ENCODE data around the gene MYO1F.

The MYO1F gene

DNA sequence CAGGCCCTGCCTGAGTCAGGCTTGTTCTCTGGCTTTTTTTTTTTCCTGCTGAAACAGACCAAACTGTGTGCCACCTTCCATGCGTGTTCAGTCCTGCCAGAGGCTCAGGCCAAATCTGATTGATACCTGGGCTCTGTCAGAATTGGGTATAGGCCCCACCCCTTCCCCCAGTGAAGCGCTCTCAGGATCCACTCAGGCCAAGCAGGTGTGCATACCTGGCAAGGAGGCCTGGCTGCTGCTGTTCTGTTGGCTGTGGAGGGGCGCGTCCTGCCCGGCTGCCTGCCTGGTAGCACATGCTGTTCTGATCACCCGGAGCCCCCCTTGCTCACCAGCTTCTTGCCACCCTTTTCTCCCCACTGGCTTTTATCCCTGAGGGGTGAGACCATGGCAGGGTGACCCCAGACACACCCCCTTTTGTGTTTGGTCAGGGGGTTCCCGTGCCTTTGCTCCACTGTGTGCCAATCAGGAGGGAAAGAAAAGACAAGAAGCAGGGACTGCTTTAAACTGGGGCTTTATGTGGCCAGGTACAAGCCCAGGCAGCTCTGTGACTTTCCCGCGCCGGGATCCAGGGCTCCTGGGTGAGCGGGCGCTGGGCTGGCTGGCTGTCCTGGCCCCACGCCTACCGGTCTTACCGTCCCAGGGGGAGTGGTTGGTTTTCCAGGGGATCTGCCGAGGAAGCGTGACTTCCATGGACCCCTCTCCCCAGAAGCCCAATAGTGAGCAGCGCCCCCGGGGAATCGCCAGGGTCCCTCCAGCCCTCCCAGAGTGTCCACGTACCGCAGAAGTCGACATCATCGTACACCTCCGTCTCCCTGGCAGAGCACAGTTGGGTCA, 87.5 kb downstream of the MYO1F start:
- no peak for DNase-seq

DNA sequence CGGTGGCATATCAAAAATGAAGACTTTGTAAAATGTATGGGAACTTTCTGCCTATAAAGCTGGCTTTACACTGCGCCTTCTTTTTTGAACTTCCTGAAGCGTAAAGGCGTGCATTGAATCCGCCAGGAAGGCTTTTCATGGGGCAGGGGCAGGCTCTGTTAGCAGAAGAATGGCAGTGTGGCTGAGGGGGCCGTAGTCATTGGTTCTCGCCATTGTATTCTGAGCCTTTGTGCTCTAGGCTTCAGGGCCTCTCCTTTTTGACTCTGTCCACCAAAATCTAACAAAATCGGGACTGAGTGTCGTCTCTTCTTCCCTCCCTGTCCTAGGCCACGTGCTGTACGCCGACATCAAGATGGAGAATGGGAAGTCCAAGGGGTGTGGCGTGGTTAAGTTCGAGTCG, 88.9 kb downstream of the MYO1F start:
- DNase-seq: no peak

DNA sequence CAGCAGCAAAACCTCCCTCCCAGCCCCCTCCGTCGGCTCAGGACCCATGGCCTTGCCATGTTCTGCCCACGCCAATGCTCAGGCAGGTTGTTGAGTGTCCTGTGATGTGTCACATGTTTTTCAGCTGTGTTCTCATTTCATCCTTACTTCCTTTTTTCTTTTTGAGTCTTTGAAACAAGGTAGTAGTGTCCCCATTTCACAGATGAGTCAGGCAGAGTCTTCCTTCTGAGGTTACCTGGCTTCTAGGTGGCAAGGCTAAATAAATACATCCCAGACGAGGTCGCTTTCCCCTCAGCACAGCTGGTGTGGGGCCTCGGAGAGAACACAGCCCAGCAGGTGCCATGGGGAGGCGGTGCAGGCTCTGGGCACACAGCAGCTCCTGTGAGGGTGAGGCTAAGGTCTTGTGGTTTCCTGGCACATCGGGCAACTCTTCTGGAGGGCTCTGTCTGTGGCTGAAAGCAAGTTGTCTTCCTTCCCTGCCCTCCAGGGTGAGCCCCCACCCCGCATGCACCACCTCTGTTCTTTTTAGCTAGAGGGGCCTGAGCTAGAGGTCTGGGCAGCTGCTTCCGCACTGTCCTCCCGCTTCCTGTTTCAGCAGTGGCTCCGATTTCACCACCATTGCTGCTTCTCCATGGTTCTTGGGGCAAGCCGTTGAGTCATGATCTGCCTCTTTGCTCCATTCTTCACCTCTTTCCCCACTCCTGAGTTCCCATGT, 89.9 kb downstream of the MYO1F start:
- no peak for DNase-seq

DNA sequence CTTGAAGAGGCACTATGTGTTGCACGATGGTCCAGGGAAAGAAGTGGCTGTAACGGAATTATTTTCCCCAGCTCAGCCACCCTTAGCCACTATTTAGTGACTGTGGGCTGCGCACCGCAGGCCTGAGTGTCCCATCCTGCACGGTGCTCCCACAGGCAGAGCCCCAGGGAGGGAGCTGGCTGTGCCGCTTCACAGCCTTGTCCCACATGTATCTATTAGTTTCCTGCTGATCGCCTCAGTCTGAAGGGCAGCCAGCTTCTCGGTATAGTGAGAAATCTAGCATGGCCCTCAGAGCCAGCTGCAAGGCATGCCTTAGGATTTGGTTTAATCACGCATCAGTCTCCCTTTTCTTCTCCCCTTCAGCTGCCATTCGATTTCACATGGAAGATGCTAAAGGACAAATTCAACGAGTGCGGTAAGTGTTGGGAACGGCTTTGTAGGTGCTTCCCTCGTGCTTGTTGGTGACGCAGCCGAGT, 90.5 kb downstream of the MYO1F start:
- no peak for DNase-seq

DNA sequence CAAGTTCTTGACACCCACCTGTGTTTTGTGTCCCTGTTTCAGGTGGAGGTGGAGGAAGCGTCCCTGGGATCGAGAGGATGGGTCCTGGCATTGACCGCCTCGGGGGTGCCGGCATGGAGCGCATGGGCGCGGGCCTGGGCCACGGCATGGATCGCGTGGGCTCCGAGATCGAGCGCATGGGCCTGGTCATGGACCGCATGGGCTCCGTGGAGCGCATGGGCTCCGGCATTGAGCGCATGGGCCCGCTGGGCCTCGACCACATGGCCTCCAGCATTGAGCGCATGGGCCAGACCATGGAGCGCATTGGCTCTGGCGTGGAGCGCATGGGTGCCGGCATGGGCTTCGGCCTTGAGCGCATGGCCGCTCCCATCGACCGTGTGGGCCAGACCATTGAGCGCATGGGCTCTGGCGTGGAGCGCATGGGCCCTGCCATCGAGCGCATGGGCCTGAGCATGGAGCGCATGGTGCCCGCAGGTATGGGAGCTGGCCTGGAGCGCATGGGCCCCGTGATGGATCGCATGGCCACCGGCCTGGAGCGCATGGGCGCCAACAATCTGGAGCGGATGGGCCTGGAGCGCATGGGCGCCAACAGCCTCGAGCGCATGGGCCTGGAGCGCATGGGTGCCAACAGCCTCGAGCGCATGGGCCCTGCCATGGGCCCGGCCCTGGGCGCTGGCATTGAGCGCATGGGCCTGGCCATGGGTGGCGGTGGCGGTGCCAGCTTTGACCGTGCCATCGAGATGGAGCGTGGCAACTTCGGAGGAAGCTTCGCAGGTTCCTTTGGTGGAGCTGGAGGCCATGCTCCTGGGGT, 91.5 kb downstream of the MYO1F start:
- no peak for DNase-seq

DNA sequence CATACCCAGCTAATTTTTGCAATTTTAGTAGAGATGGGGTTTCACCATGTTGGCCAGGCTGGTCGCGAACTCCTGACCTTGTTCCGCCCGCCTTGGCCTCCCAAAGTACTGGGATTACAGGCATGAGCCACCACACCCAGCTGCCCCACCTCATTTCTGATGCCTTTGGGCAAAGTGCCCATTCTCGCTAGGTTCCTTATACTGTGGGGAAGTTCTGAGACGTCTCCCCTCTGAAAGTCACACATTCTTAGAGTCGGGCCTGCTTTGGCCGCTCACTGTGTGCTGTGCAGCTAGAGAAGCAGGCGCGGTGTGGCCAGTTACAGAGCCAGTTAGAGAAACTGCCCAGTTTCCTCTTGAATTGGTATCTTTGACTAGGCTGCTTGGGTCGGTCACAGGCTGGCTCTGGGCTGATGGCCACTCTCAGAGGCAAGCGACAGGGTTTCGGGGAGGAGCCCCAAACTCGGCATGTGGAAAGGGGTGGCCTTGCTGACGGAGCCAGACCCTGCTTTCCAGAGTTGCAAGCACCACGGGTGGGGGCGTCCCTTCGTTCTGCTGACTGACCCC, 92.8 kb downstream of the MYO1F start:
- no peak for DNase-seq

DNA sequence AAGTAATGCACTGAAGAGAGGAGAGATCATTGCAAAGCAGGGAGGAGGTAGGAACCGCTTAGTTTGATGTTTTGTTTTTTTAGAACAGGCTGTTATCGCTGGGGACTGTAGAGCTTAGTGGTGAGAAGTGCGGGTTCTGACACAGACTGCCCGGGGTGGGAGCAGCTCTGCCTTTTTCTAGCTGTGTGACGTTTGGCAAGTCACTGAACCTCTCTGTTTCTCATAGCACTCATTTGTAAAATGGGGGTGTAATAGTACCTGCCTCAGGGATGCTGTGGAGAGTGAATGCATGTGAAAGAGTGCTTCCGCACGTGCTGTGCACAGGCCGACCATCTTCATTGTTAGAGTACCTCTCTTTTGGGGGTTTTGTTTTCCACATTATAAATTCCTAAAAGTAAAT, 94.1 kb downstream of the MYO1F start:
- no peak for DNase-seq

DNA sequence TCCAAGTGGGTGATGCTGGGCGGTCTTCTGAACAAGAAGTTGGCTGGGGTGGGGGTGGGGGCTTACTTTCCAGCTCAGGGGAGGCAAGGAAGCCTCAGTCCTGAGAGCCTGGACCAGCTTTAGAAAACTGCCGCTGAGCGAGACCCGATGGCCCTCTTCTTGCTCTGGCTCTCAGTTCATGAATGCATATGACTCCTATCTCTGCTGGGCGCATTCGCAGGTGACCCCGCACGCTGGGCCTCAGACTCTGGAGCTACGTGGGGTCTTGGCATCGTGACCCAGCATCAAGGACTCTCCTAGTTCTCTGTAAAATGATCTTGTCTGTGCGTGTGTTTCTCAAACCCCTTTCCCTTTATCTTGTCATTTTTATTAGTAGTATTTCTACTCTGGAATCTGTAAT, 94.5 kb downstream of the MYO1F start:
- no peak for DNase-seq

DNA sequence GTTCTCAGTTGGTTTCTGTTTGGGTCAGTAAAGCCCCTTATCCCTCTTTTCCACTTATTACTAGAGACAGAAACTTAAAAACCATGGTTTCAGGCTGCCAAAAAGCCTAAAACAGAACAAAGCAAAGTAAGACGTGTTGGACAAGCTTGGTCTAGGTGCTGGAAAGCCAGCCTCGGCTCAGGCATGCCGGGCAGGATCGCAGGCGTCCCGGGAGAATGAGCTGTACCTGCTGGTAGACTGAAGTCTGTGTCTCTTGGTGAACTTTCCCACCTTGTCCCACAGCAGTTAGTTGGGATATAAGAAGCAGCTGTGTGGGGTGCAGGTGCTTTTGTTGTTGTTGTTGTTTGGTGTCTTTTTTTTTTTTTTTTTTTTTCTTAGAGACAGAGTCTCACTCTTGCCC, 95.6 kb downstream of the MYO1F start:
- DNase-seq: no peak

DNA sequence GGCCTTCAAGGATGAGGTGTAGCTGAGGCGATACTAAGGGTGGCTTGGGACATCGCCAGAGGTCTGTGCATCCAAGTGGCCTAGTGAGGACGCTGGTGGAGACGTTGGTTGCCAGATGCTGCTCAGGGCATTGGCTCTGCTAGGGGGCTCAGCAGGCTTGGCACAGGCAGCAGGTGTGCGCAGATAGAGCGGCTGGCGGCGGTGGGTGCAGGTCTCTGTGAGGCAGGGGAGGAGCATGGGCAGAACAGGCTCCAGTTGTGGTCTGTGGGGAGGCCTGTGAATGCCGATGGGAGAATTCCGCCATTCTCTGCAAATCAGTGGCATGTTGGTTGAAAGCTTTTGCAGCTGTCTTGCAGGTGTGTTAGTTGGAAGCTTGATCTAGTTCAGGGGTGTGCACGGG, 96.0 kb downstream of the MYO1F start:
- DNase-seq: no peak

DNA sequence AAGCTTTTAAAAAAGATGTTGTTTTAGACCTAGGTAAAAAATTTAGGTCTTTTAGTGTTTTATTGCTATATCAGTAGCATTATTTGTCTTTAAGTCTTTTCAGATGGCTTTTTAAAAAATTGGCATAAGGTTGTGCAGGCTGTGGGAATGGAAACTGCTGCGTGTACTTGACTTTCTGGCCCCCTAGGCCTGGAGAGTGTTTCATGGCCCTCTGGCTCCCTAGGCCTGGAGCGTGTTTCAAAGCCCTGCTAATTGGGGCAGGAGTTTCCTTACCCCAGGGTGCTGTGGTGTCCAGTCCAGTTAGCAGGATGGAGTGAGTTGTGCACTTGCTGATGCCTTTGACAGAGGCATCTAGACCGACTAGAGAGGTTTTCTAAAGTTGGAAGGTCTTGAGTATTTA, 98.6 kb downstream of the MYO1F start:
- DNase-seq: no peak

DNA sequence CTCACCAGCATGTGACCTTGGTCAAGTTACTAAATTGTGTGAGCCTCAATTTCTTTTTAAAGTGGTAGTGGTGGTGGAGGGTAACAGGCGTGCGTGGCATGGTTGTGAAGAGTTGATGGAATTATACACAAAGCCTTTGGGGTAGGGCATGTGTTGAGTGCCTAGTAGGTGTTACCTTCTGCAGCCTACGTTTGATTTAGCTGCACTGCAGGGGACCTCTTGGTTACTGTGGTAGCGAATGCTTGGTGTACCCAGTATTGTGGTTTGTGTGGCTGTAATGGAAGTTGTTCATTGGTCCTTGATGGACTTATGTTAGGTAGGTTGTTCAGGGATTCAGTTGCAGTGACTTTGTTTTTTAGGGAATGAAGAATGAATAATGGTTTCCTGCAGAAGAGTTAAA, 99.4 kb downstream of the MYO1F start:
- no peak for DNase-seq

DNA sequence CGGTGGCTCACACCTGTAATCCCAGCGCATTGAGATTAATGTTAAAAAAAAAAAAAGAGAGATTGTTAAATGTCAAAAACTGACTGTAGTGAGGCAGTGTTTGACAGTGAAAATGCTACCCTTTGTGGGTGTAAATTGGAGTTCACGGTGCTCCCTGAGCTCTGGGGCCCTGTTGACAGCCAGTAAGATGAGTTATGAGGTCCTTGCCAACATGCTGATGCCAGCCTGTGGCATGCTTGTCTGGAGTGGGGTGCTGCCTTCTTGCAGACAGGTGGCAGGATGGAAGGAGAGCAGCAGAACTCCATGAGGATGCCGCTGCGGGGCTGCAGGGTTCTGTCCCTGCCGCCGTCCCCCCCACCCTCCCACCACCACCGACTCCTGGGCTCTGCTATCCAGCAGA, 100.7 kb downstream of the MYO1F start:
- DNase-seq: no peak

DNA sequence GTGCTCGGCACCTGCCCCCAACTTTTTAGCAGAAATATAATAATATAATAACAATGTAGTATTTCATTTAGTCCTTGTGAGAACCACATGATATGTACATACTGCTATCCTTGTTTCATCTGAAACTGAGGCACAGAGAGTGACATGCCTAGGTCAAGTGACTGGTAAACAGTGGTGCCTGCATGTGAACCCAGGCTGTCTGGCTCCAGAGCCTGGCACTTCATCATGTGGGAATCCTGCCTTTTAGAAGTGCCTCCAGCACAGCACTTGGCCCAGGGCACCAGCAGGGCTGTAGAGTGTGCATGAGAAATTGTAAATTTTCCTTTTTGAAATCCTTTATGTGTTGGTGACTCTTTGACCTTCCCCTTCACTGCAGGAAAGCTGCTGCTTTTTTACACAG, 102.2 kb downstream of the MYO1F start:
- DNase-seq: no peak

DNA sequence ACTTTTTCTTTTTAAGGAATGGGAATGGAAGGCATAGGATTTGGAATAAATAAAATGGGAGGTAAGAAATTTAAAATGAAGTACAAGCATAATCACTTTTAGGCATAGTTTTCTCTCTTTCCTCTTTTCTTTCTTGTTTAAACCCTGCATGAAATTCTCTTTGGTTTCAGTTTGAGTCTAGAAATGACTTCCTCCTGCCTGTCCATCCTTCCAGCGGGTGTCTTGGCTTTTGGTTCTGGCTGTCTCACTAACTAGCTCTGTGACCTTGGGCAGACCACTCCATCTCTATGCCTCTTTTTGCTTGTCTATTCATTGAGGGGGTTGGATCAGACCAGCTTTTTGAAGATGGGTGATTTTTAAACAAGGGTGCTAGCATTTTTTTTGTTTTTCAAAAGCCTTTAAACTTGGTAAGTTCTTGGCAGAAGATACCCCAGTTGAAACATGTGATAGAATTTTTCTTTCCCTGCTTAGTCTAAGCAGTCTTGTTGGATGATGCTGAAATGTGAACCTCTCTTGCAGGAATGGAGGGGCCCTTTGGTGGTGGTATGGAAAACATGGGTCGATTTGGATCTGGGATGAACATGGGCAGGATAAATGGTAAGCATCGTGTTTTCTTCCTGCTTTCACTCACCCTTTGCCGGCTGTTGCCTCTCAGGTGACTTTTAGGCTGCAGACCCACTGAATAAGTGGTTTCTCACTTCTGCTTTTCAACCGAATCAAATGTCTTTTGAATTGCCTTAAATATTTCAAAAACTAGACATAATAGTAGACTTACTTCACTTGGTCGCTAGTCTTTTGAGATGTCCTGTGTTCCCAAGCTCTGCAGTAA, 103.4 kb downstream of the MYO1F start:
- DNase-seq: no peak
